Keratinocyte (primary cell): Measurements from ENCODE around the gene PRELID3B. TPM values are rescaled to one million over a fixed set of nuclear protein-coding genes. Genes with fewer than 3 reads are reported as not detected.

Source experiments
- DNase-seq: peaks from one replicate; pipeline ENCODE4 v3.0.0-alpha.2; 2011; ENCODE audit warnings: low read depth, missing footprints, low spot score
- FAIRE-seq: peaks from 2 replicates; lab custom pipeline; 2011; peaks lifted over from hg19 to GRCh38; lab: Jason Lieb, UNC
- H2AFZ ChIP-seq: 2 replicates; pipeline ENCODE4 v1.6.0; 2012; ENCODE audit warnings: low read length, control low read depth, inconsistent platforms; ENCODE audit not compliant: control insufficient read depth
- H3K27ac ChIP-seq: 2 replicates; pipeline ENCODE4 v1.5.1; 2011; ENCODE audit warnings: low read length; ENCODE audit not compliant: control insufficient read depth, insufficient read depth
- H3K27me3 ChIP-seq: 3 replicates; pipeline ENCODE4 v1.6.0; 2011; ENCODE audit warnings: low read length; ENCODE audit not compliant: control insufficient read depth, insufficient read depth; ENCODE audit errors: extremely low read depth
- H3K36me3 ChIP-seq, 2 experiments: 2 replicates in 1 of 2; 3 replicates in 1 of 2; pipeline ENCODE4 v1.5.1; 2011; ENCODE audit warnings: low read length in 2 of 2, mild to moderate bottlenecking in 1 of 2; ENCODE audit not compliant: control insufficient read depth in 2 of 2, insufficient read depth in 2 of 2; ENCODE audit errors: extremely low read depth in 1 of 2
- H3K4me1 ChIP-seq: 3 replicates; pipeline ENCODE4 v1.5.1; 2011; ENCODE audit warnings: low read length; ENCODE audit not compliant: control insufficient read depth, insufficient read depth; ENCODE audit errors: extremely low read depth
- H3K4me2 ChIP-seq: 3 replicates; pipeline ENCODE4 v1.6.0; 2011; ENCODE audit warnings: low read depth, low read length; ENCODE audit not compliant: control insufficient read depth, insufficient read depth; ENCODE audit errors: extremely low read depth
- H3K4me3 ChIP-seq, 3 experiments: fragments of 200-600 bp in 1 of 3; sonication (generic) in 1 of 3; 2 replicates in 2 of 3; 3 replicates in 1 of 3; pipeline ENCODE4 v1.5.1; 2011 to 2016; ENCODE audit warnings: low read length in 3 of 3, mild to moderate bottlenecking in 3 of 3, control low read depth in 2 of 3, inconsistent platforms in 1 of 3, low read depth in 1 of 3, mixed read lengths in 1 of 3, mixed run types in 1 of 3, moderate library complexity in 1 of 3; ENCODE audit not compliant: control insufficient read depth in 2 of 3, insufficient read depth in 2 of 3; ENCODE audit errors: extremely low read depth in 1 of 3
- H3K79me2 ChIP-seq: 2 replicates; pipeline ENCODE4 v1.6.0; 2012; ENCODE audit warnings: low read length; ENCODE audit not compliant: control insufficient read depth, insufficient read depth
- H3K9ac ChIP-seq: 3 replicates; pipeline ENCODE4 v1.6.0; 2011; ENCODE audit warnings: low read length; ENCODE audit not compliant: control insufficient read depth, insufficient read depth; ENCODE audit errors: extremely low read depth
- H3K9me1 ChIP-seq: 3 replicates; pipeline ENCODE4 v1.6.0; 2011; ENCODE audit warnings: low read length; ENCODE audit not compliant: control insufficient read depth, insufficient read depth; ENCODE audit errors: extremely low read depth
- H3K9me3 ChIP-seq: 2 replicates; pipeline ENCODE4 v1.5.1; 2012; ENCODE audit warnings: low read depth, low read length; ENCODE audit not compliant: control insufficient read depth
- H4K20me1 ChIP-seq: 3 replicates; pipeline ENCODE4 v1.6.0; 2011; ENCODE audit warnings: low read length; ENCODE audit not compliant: control insufficient read depth, insufficient read depth; ENCODE audit errors: extremely low read depth
- EZH2 ChIP-seq: IDR thresholded peaks from one replicate; pipeline ENCODE4 v1.6.1; 2012; ENCODE audit warnings: inconsistent platforms, mild to moderate bottlenecking, low read length, moderate library complexity
- dilution Hi-C: fragments of 300-500 bp; cut with MboI; formaldehyde crosslinking; loops from one replicate; pipeline ENCODE4 v1.7.0; 2020; ENCODE audit warnings: low sequenced_read_pairs; ENCODE audit not compliant: extremely low pct_ligation_motif_present
- polyA plus RNA-seq, 5 experiments: library from polyadenylated mRNA; depleted of rRNA in 3 of 5; stranded (reverse) in 3 of 5; stranded (forward) in 1 of 5; unstranded in 1 of 5; fragments of >200 nt; gene quantifications; 1 replicate in 1 of 5; 2 replicates in 3 of 5; 3 replicates in 1 of 5; pipeline versions ENCODE4 v1.2.1 to v1.2.3, GENCODE V29; 2011 to 2012; ENCODE audit warnings: missing spikeins in 2 of 5, low read depth in 1 of 5, low replicate concordance in 1 of 5
- TF ChIP-seq, protein P1 (sequence below), 3 experiments: IDR thresholded peaks in 1 of 3; conservative IDR thresholded peaks in 1 of 3; optimal IDR thresholded peaks in 1 of 3; 2 replicates in 2 of 3; 3 replicates in 1 of 3; pipeline versions ENCODE3 to v1.5.1; 2011; ENCODE audit warnings: low read length in 3 of 3, mild to moderate bottlenecking in 3 of 3, moderate library complexity in 2 of 3, control low read depth in 1 of 3, inconsistent platforms in 1 of 3; ENCODE audit not compliant: insufficient read depth in 2 of 3; ENCODE audit errors: extremely low read depth in 1 of 3

The PRELID3B gene
- polyA plus RNA-seq, 1 donor (not counting 4 experiments of a cell fraction or from before 2014, with no cell fraction given) = 86.9 TPM

DNA sequence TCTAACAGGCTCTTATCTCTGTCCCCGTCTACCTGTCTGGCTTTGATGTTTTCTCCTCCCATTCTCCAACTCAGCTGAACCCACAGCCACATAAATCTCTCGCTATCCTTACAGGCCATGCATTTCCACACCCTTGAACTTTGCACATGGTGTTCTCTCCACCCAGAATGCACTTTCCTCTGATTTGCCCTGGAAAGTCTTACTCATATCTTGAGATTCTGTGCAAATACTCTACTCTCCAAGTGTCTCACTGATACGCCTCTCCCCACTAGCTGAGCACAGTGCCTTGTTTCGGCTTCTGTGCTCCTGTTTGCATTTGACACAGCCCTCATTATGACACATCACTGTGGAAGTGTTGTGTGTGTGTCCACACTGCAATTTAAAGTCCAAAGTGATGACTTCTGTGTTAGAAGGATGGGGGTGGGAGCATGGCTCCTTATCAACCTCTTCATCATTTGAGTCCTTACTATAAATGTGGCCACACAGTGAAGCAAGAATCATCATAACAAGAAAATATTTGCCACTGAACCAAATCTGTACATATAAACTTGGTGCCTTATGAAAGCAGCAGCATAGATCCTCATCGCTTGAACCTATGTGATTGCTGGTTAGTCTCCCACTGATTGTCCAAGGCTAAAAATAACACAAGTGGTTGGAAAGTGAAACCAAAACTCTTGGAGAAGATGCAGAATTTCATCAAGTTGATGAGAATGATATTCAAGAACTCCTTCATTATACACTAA is 5.5 kb upstream of the PRELID3B start:
- Histone ChIP-seq H3K27me3 (no peaks in the 10 kb centered on the region), H3K4me1 (peaks cover 9% of the 10 kb centered on the region), H3K36me3 (no peaks in the 10 kb centered on the region), H3K4me3 (no peak overlapping the region), H3K9me3 (no peaks in the 10 kb centered on the region), H3K27ac (no peak overlapping the region), H3K9ac (no peak overlapping the region), H2AFZ (no peak overlapping the region), H3K4me2 (no peak overlapping the region), H3K79me2 (no peaks in the 10 kb centered on the region), H3K9me1 (peaks cover 2% of the 10 kb centered on the region), H4K20me1 (no peaks in the 10 kb centered on the region)
- TF ChIP-seq, protein P1, sequence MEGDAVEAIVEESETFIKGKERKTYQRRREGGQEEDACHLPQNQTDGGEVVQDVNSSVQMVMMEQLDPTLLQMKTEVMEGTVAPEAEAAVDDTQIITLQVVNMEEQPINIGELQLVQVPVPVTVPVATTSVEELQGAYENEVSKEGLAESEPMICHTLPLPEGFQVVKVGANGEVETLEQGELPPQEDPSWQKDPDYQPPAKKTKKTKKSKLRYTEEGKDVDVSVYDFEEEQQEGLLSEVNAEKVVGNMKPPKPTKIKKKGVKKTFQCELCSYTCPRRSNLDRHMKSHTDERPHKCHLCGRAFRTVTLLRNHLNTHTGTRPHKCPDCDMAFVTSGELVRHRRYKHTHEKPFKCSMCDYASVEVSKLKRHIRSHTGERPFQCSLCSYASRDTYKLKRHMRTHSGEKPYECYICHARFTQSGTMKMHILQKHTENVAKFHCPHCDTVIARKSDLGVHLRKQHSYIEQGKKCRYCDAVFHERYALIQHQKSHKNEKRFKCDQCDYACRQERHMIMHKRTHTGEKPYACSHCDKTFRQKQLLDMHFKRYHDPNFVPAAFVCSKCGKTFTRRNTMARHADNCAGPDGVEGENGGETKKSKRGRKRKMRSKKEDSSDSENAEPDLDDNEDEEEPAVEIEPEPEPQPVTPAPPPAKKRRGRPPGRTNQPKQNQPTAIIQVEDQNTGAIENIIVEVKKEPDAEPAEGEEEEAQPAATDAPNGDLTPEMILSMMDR (optimal IDR thresholded peaks at IDR 0.05 in 1 of 3, IDR thresholded peaks at IDR 0.05 in 1 of 3, conservative IDR thresholded peaks at IDR 0.05 in 1 of 3; ENCODE audit: extremely low read depth in 1 of 3, insufficient read depth in 2 of 3, low read length in 3 of 3) = no peak
- no peak for TF ChIP-seq EZH2
- dilution Hi-C loops = no loop called here
- FAIRE-seq (no peak), DNase-seq (no peak)

DNA sequence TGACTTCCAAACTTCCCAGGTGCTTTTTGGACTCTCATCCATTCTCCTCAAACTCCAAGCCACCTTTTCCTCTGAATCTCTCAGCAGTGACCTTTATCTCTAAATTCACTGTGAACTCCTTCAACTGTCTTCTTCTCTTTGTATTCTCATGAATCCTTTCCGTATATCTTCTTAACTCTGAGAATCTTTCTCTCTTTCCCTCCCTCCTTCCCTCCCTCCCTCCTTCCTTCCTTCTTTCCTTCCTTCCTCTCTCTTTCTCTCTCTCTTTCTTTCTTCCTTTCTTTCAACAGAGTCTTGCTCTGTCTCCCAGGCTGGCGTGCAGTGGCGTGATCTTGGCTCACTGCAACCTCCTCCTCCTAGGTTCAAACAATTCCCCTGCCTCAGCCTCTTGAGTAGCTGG is 4.3 kb upstream of the PRELID3B start:
- TF ChIP-seq, protein P1 (optimal IDR thresholded peaks at IDR 0.05 in 1 of 3, IDR thresholded peaks at IDR 0.05 in 1 of 3, conservative IDR thresholded peaks at IDR 0.05 in 1 of 3; ENCODE audit: extremely low read depth in 1 of 3, insufficient read depth in 2 of 3, low read length in 3 of 3) = no peak
- no peak overlapping the region for H3K9ac ChIP-seq
- H3K4me3 ChIP-seq = no peak overlapping the region
- H3K9me3 ChIP-seq = no peaks in the 10 kb centered on the region
- H3K27me3 ChIP-seq = no peaks in the 10 kb centered on the region
- DNase-seq = no peak
- FAIRE-seq = no peak
- no peaks in the 10 kb centered on the region for H3K36me3 ChIP-seq
- peaks cover 12% of the 10 kb centered on the region for H3K4me1 ChIP-seq
- H3K9me1 ChIP-seq = peaks cover 2% of the 10 kb centered on the region
- no peaks in the 10 kb centered on the region for H4K20me1 ChIP-seq
- dilution Hi-C loops = no loop called here
- no peak overlapping the region for H3K27ac ChIP-seq
- H3K79me2 ChIP-seq = peaks cover 7% of the 10 kb centered on the region
- no peak overlapping the region for H2AFZ ChIP-seq
- H3K4me2 ChIP-seq = no peak overlapping the region
